SK-N-SH treated with all-trans-retinoic acid at 6 μM for 48 hours (cell line): ENCODE results near the gene C18orf63.

Experiments
- ARNTL ChIP-seq: fragments of 450-650 bp; formaldehyde crosslinking; IDR thresholded peaks from 2 replicates; pipeline ENCODE4 v1.5.0; 2020; ENCODE audit warnings: low read depth, mild to moderate bottlenecking, moderate library complexity, borderline replicate concordance
- PATZ1 ChIP-seq: fragments of 250-450 bp; sonication (Bioruptor Pico); IDR thresholded peaks from 2 replicates; pipeline ENCODE4 v1.8.0; 2020; ENCODE audit warnings: mild to moderate bottlenecking, moderate library complexity, borderline replicate concordance

- no peak for TF ChIP-seq ARNTL (CRISPR knock-in tag)
- no peak for TF ChIP-seq PATZ1 (CRISPR knock-in tag)
These were observed 29.4 kb upstream of the C18orf63 start for GRCh38 chr18:74286106-74286855.
